Bronchial epithelial cell (primary cell): ENCODE results near the gene FSIP1. TPM values are rescaled to one million over a fixed set of nuclear protein-coding genes. Genes with fewer than 3 reads are reported as not detected.

Source experiments
- total RNA-seq: library from RNA; depleted of rRNA; stranded (reverse); fragments of >200 nt; gene quantifications from 2 replicates; pipeline ENCODE4 v1.2.1, GENCODE V29; 2014

FSIP1 gene
- total RNA-seq, 1 donor from 2014 or later: 9.5 TPM

Other genes with a start within 250 kb of the FSIP1 start
- gene THBS1, start 201.8 kb downstream of the FSIP1 start, total RNA-seq: 37.8 and 162 TPM in 2 replicates
- gene GPR176, start 137.4 kb upstream of the FSIP1 start, total RNA-seq: 1.9 and 3.4 TPM in 2 replicates
- 25.6 and 30.8 TPM in 2 replicates for gene EIF2AK4, start 151.3 kb upstream of the FSIP1 start, total RNA-seq